Right lobe of liver (tissue), 6 donors: ENCODE data around the gene ICOS. TPM values are rescaled to one million over a fixed set of nuclear protein-coding genes. Genes with fewer than 3 reads are reported as not detected.
"Not testable (repeated sequence)": the region's sequence is repeated elsewhere in the genome, so short reads cannot be mapped to it uniquely, and the experiment has no call there.

ENCODE experiments used
- ATAC-seq, 4 donors: fragments of 200-7000 bp; cut with Tn5 transposase; one replicate each; pipeline ENCODE4 v1.9.1; 2020; ENCODE audit warnings: mild to moderate bottlenecking in 4 of 4, moderate library complexity in 4 of 4
- DNase-seq, 3 donors: peaks; one replicate each; pipeline ENCODE4 v3.0.0-alpha.2; 2020
- H3K27ac ChIP-seq, 3 donors: fragments of 200-600 bp; one replicate each; pipeline ENCODE4 v1.8.0; 2022
- H3K27me3 ChIP-seq, 2 donors: fragments of 200-600 bp; one replicate each; pipeline ENCODE4 v1.8.0; 2022
- H3K36me3 ChIP-seq, 4 donors: fragments of 200-600 bp; sonication (generic) in 1 of 4; one replicate each; pipeline versions ENCODE4 v1.5.1 to v1.8.0; 2017 to 2022; ENCODE audit warnings: control low read depth in 1 of 4
- H3K4me1 ChIP-seq, 4 donors: fragments of 200-600 bp; sonication (generic) in 1 of 4; one replicate each; pipeline versions ENCODE4 v1.5.1 to v1.8.0; 2017 to 2022; ENCODE audit warnings: control low read depth in 1 of 4
- H3K4me3 ChIP-seq, 3 donors: fragments of 200-600 bp; one replicate each; pipeline ENCODE4 v1.8.0; 2022
- H3K9me3 ChIP-seq, 4 donors: fragments of 200-600 bp; sonication (generic) in 1 of 4; one replicate each; pipeline versions ENCODE4 v1.5.1 to v1.8.0; 2017 to 2022; ENCODE audit warnings: control low read depth in 1 of 4
- POLR2A ChIP-seq: fragments of 450-650 bp; IDR thresholded peaks from one replicate; pipeline ENCODE4 v1.6.1; 2017; ENCODE audit warnings: antibody characterized with exemption, mild to moderate bottlenecking
- WGBS: methylation state at CpG from one replicate; pipeline ENCODE4 v1.1.6; 2018; ENCODE audit warnings: low coverage, low lambda C conversion rate; ENCODE audit not compliant: insufficient coverage; ENCODE audit errors: missing lambda C conversion rate; 5-methylcytosine and 5-hydroxymethylcytosine counted together
- intact Hi-C, 2 donors: fragments of 100-400 bp; cut with DNase I; formaldehyde crosslinking; loops; one replicate each; pipeline versions ENCODE4 v1.11.2 to v1.14.1; 2022
- total RNA-seq, 6 experiments: library from RNA; depleted of rRNA in 2 of 6; stranded (reverse); fragments of >200 nt in 2 of 6; fragmentation: NEBNext Ultra II Directional in 3 of 6; extraction: Animal tissue kit (Norgen Biotek cat#: 25700) in 3 of 6; gene quantifications; one replicate each; pipeline versions ENCODE4 v1.1.0 to v1.2.4, GENCODE V29; 2016 to 2023
- TF ChIP-seq, protein P1 (sequence below), 4 donors: fragments of 200-600 bp in 3 of 4; fragments of 450-650 bp in 1 of 4; IDR thresholded peaks; one replicate each; pipeline versions ENCODE4 v1.5.1 to v1.8.0; 2016 to 2022; ENCODE audit warnings: antibody characterized with exemption in 4 of 4, mild to moderate bottlenecking in 2 of 4
- donor health status: DM: no; HTN: yes; CAD: no.
- donor health status: DM: no; HTN: no; CAD: no.
- donor health status: DM: no; HTN: no; CAD: no.
- donor health status: DM: no; HTN: yes; CAD: no.
- donor health status: DM: no; HTN: yes; CAD: no.

The ICOS gene
- total RNA-seq, 6 experiments from 2014 or later, result 0.31 TPM; not detected in 4

GRCh38 chr2:203940039-203940438 is 3.5 kb downstream of the ICOS start:
- Histone ChIP-seq H3K27ac (no peak overlapping the region), H3K27me3 (no peaks in the 10 kb centered on the region), H3K9me3 (no peaks in the 10 kb centered on the region), H3K4me3 (no peak overlapping the region), H3K4me1 (no peaks in the 10 kb centered on the region), H3K36me3 (no peaks in the 10 kb centered on the region)
- ATAC-seq (no peak), DNase-seq (no peak)
- TF ChIP-seq, protein P1, sequence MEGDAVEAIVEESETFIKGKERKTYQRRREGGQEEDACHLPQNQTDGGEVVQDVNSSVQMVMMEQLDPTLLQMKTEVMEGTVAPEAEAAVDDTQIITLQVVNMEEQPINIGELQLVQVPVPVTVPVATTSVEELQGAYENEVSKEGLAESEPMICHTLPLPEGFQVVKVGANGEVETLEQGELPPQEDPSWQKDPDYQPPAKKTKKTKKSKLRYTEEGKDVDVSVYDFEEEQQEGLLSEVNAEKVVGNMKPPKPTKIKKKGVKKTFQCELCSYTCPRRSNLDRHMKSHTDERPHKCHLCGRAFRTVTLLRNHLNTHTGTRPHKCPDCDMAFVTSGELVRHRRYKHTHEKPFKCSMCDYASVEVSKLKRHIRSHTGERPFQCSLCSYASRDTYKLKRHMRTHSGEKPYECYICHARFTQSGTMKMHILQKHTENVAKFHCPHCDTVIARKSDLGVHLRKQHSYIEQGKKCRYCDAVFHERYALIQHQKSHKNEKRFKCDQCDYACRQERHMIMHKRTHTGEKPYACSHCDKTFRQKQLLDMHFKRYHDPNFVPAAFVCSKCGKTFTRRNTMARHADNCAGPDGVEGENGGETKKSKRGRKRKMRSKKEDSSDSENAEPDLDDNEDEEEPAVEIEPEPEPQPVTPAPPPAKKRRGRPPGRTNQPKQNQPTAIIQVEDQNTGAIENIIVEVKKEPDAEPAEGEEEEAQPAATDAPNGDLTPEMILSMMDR (IDR thresholded peaks at IDR 0.05), result no peak
- TF ChIP-seq POLR2A, result no peak
- intact Hi-C loops, result no loop called here
- 42% methylated on average over 4 of the region's 4 CpGs for WGBS

DNA sequence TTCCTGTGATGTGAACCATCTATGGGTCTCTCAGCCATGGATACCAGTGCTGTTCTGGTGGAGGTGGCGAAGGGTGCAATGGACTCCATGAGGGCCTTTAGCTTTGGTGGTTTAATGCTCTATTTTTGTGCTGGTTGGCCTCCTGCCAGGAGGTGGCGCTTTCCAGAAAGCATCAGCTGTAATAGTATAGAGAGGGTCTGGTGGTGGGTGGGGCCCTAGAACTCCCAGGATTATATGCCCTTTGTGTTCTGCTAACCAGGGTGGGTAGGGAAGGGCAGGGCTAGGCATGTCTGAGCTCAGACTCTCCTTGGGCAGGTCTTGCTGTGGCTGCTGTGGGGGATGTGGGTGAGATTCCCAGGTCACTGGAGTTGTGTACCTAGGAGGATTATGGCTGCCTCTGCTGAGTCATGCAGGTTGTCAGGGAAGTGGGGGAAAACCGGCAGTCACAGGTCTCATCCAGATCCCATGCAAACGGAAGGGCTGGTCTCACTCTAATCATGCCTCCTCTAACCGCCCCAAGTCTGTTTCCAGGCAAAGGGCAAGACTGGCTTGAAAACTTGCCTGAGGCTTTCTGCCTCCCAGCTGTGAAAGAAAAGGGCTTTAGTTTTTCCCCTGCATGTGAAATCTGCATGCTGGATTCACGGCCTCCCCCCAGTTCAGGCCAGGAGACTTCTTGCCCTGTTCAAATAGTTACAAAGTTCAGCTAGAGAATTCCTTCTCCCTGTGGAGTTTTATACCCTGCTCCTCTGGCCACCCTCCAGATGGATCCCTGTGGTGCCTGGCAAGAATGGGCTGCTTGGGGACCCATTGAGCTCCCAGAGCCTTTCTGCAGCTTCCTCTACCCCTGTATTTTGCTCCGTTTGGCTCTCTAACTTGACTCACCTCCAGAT is 7.2 kb downstream of the ICOS start:
- ATAC-seq, H3K36me3 ChIP-seq, H3K4me3 ChIP-seq, H3K9me3 ChIP-seq, H3K27ac ChIP-seq, H3K27me3 ChIP-seq, DNase-seq, intact Hi-C loops, H3K4me1 ChIP-seq: not testable (repeated sequence)
- WGBS, result 70% methylated on average over 2 of the region's 7 CpGs

DNA sequence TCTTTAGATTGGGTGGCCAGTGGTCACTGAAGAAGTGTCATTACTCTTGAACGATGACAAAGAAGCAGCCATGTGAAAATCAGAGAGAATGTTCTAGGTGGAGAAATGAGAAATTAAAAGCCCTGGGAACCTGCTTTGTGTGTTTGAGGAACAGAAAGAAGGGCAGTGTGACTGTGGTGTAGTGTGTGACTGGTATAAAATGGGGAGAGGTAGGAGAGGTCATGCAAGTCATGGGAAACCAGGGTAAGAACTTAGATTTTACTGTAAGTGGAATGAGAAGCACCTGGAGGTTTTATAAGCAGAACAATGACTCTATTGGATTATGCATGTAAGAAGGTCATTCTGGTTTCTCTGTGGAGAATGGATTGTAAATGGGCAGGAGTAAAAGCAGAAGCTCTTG is 12.2 kb downstream of the ICOS start:
- Histone ChIP-seq H3K27me3 (no peaks in the 10 kb centered on the region), H3K36me3 (no peaks in the 10 kb centered on the region), H3K4me1 (no peaks in the 10 kb centered on the region), H3K9me3 (no peaks in the 10 kb centered on the region), H3K27ac (no peak overlapping the region), H3K4me3 (no peak overlapping the region)
- 53% methylated on average over 1 of the region's 1 CpG for WGBS
- ATAC-seq, result no peak
- DNase-seq, result no peak
- no peak for TF ChIP-seq POLR2A
- TF ChIP-seq, protein P1 (IDR thresholded peaks at IDR 0.05), result no peak
- intact Hi-C loops, result no loop called here

DNA sequence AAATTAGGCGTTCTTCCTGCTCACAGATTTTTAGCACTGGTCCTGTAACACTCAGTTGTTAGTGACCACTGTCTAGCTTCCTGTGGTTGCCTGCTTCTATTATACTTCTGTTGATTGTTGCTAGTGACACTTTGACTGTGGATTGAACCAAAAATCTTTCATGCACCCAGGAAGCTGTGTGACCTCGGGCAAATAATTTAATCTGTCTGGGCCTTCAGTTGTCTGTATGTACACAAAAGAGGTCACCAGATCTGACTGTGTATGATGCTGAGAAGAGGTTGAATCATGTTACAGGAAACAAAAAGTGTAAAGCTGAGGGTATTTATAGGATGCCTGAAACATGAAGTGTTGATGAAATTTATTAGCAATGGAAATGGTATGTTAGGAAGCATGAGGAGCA is 12.7 kb downstream of the ICOS start:
- Histone ChIP-seq H3K4me3 (no peak overlapping the region), H3K4me1 (no peaks in the 10 kb centered on the region), H3K27me3 (no peaks in the 10 kb centered on the region), H3K27ac (no peak overlapping the region), H3K9me3 (no peaks in the 10 kb centered on the region), H3K36me3 (no peaks in the 10 kb centered on the region)
- ATAC-seq, result no peak
- TF ChIP-seq POLR2A, result no peak
- TF ChIP-seq, protein P1 (IDR thresholded peaks at IDR 0.05), result no peak
- DNase-seq, result no peak
- 57% methylated on average over 2 of the region's 2 CpGs for WGBS
- intact Hi-C loops, result no loop called here

GRCh38 chr2:203951366-203951902 is 14.9 kb downstream of the ICOS start:
- no peaks in the 10 kb centered on the region for H3K4me1 ChIP-seq
- H3K27me3 ChIP-seq, result no peaks in the 10 kb centered on the region
- H3K27ac ChIP-seq, result no peak overlapping the region
- no peaks in the 10 kb centered on the region for H3K36me3 ChIP-seq
- intact Hi-C loops, result no loop called here
- 33% methylated on average over 10 of the region's 10 CpGs for WGBS
- no peaks in the 10 kb centered on the region for H3K9me3 ChIP-seq
- no peak overlapping the region for H3K4me3 ChIP-seq
- no peak for DNase-seq
- TF ChIP-seq, protein P1 (IDR thresholded peaks at IDR 0.05), result no peak
- TF ChIP-seq POLR2A, result no peak
- no peak for ATAC-seq
